Measurements from ENCODE around the gene TMEM74B. TPM values are rescaled to one million over a fixed set of nuclear protein-coding genes. Genes with fewer than 3 reads are reported as not detected.

Gene TMEM74B
- total and polyA plus RNA-seq, 10 of the 15 experiments (the other 5 are each of a cell fraction or from before 2014, with no cell fraction given), result 0.07 TPM; not detected in 9

- no peak overlapping the region for H3K9ac ChIP-seq (ENCODE audit: control insufficient read depth, insufficient read depth, low read length)
- no peaks in the 10 kb centered on the region for H3K79me2 ChIP-seq (ENCODE audit: control insufficient read depth, insufficient read depth, low read length)
- SMC1A ChIA-PET (ENCODE audit: uncharacterized antibody, unreplicated experiment), result no interaction called here
- no peak overlapping the region for H2AFZ ChIP-seq (ENCODE audit: control insufficient read depth, low read depth, low read length)
- no peaks in the 10 kb centered on the region for H4K20me1 ChIP-seq (ENCODE audit: control insufficient read depth, insufficient read depth)
- POLR2A ChIA-PET, result no interaction called here
- H3K27me3 ChIP-seq (replicated peaks in 1 of 2; ENCODE audit: control insufficient read depth in 2 of 2, insufficient read depth in 2 of 2, low read length in 1 of 2), result peaks cover 0 to 2% of the 10 kb centered on the region in 2 experiments; a peak in 2 of 4 replicates
- CTCF ChIA-PET, result no interaction called here
- H3K27ac ChIP-seq (ENCODE audit: control insufficient read depth, insufficient read depth), result no peak overlapping the region
- DNase-seq (ENCODE audit: low read depth, low spot score) (no peak), FAIRE-seq (no peak), ATAC-seq (no peak)
- H3K4me3 ChIP-seq, result no peak overlapping the region
- no peaks in the 10 kb centered on the region for H3K4me1 ChIP-seq (ENCODE audit: control insufficient read depth, insufficient read depth, low read length)
- in situ Hi-C loops (cut with MboI) (no loop called here), intact Hi-C loops (cut with micrococcal nuclease; ENCODE audit: unreplicated experiment) (no loop called here)
- RAD21 ChIA-PET (ENCODE audit: unreplicated experiment), result no interaction called here
- no peak overlapping the region for H3K4me2 ChIP-seq (ENCODE audit: control insufficient read depth, insufficient read depth)
- H3K9me3 ChIP-seq (replicated peaks; ENCODE audit: control insufficient read depth, insufficient read depth, low read length), result no peaks in the 10 kb centered on the region
- BruUV-seq (replicated peaks), result no TSS peak
- no peak for TF ChIP-seq CHD2 (IDR thresholded peaks at IDR 0.05; ENCODE audit: borderline replicate concordance, low read depth, low read length)
- no peak for TF ChIP-seq NR2F1 (conservative IDR thresholded peaks at IDR 0.05)
- TF ChIP-seq NR2C1 (IDR thresholded peaks at IDR 0.05), result no peak
- TF ChIP-seq ZNF274 (IDR thresholded peaks at IDR 0.05; ENCODE audit: insufficient read depth, insufficient read length), result no peak
- no peak for TF ChIP-seq STAT3 (IDR thresholded peaks at IDR 0.05; ENCODE audit: low read depth, low read length)
- TF ChIP-seq SMC3 (IDR thresholded peaks at IDR 0.05; ENCODE audit: borderline replicate concordance, low read length), result no peak
- no peak for TF ChIP-seq POLR2AphosphoS5 (IDR thresholded peaks at IDR 0.05; ENCODE audit: low read length)
- 94% methylated on average over 27 of the region's 27 CpGs for WGBS (ENCODE audit: insufficient coverage, insufficient replicate concordance, low lambda C conversion rate, missing lambda C conversion rate)
- no peaks in the 10 kb centered on the region; a peak in 1 of 4 replicates for H3K36me3 ChIP-seq (ENCODE audit: control insufficient read depth in 2 of 2, insufficient read depth in 2 of 2, low read length in 1 of 2)
Observed at GRCh38 chr20:1180949-1181348, 3.8 kb downstream of the TMEM74B start.

GRCh38 chr20:1178623-1179022 lies 6.2 kb downstream of the TMEM74B start:
- H3K9me3 ChIP-seq (replicated peaks; ENCODE audit: control insufficient read depth, insufficient read depth, low read length), result no peaks in the 10 kb centered on the region
- H3K27me3 ChIP-seq (replicated peaks in 1 of 2; ENCODE audit: control insufficient read depth in 2 of 2, insufficient read depth in 2 of 2, low read length in 1 of 2), result no peaks in the 10 kb centered on the region
- H4K20me1 ChIP-seq (ENCODE audit: control insufficient read depth, insufficient read depth), result no peaks in the 10 kb centered on the region; the same call in 1 of the 2 replicates
- ChIA-PET RAD21 (ENCODE audit: unreplicated experiment) (no interaction called here), CTCF (interaction anchor here (0.6 kb wide), 1 partner anchor 13 kb away, joined by 3 read pairs; no protein-coding TSS in a partner anchor), SMC1A (ENCODE audit: uncharacterized antibody, unreplicated experiment) (no interaction called here), POLR2A (no interaction called here)
- WGBS (ENCODE audit: insufficient coverage, insufficient replicate concordance, low lambda C conversion rate, missing lambda C conversion rate), result 99% methylated on average over 3 of the region's 3 CpGs
- H3K27ac ChIP-seq (ENCODE audit: control insufficient read depth, insufficient read depth), result no peak overlapping the region
- no peak overlapping the region for H3K9ac ChIP-seq (ENCODE audit: control insufficient read depth, insufficient read depth, low read length)
- no peaks in the 10 kb centered on the region for H3K79me2 ChIP-seq (ENCODE audit: control insufficient read depth, insufficient read depth, low read length)
- H3K4me2 ChIP-seq (ENCODE audit: control insufficient read depth, insufficient read depth), result no peak overlapping the region
- intact Hi-C loops (cut with micrococcal nuclease; ENCODE audit: unreplicated experiment), result no loop called here
- no peak overlapping the region for H3K4me3 ChIP-seq
- BruUV-seq (replicated peaks), result no TSS peak
- H3K4me1 ChIP-seq (ENCODE audit: control insufficient read depth, insufficient read depth, low read length), result no peaks in the 10 kb centered on the region
- H3K36me3 ChIP-seq (ENCODE audit: control insufficient read depth in 2 of 2, insufficient read depth in 2 of 2, low read length in 1 of 2), result no peaks in the 10 kb centered on the region; a peak in 1 of 4 replicates
- in situ Hi-C loops (cut with MboI), result no loop called here
- ATAC-seq, result no peak
- FAIRE-seq, result no peak
- H2AFZ ChIP-seq (ENCODE audit: control insufficient read depth, low read depth, low read length), result no peak overlapping the region
- no peak for DNase-seq (ENCODE audit: low read depth, low spot score)
- TF ChIP-seq SMAD5 (IDR thresholded peaks at IDR 0.05; ENCODE audit: low read depth) (no peak), ZNF622 (IDR thresholded peaks at IDR 0.05) (no peak), MXI1 (IDR thresholded peaks at IDR 0.05; ENCODE audit: low read depth, low read length) (no peak), ZBTB11 (CRISPR knock-in tag; IDR thresholded peaks at IDR 0.05) (no peak), WRNIP1 (IDR thresholded peaks at IDR 0.05; ENCODE audit: borderline replicate concordance, low read depth, low read length) (no peak), PRDM15 (CRISPR knock-in tag; IDR thresholded peaks at IDR 0.05) (no peak)

All from GM12878 (cell line).